Measurements from ENCODE around the gene WDR37.
"Not testable (repeated sequence)": the region's sequence is repeated elsewhere in the genome, so short reads cannot be mapped to it uniquely, and the experiment has no call there.

WDR37 gene, protein sequence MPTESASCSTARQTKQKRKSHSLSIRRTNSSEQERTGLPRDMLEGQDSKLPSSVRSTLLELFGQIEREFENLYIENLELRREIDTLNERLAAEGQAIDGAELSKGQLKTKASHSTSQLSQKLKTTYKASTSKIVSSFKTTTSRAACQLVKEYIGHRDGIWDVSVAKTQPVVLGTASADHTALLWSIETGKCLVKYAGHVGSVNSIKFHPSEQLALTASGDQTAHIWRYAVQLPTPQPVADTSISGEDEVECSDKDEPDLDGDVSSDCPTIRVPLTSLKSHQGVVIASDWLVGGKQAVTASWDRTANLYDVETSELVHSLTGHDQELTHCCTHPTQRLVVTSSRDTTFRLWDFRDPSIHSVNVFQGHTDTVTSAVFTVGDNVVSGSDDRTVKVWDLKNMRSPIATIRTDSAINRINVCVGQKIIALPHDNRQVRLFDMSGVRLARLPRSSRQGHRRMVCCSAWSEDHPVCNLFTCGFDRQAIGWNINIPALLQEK

DNA sequence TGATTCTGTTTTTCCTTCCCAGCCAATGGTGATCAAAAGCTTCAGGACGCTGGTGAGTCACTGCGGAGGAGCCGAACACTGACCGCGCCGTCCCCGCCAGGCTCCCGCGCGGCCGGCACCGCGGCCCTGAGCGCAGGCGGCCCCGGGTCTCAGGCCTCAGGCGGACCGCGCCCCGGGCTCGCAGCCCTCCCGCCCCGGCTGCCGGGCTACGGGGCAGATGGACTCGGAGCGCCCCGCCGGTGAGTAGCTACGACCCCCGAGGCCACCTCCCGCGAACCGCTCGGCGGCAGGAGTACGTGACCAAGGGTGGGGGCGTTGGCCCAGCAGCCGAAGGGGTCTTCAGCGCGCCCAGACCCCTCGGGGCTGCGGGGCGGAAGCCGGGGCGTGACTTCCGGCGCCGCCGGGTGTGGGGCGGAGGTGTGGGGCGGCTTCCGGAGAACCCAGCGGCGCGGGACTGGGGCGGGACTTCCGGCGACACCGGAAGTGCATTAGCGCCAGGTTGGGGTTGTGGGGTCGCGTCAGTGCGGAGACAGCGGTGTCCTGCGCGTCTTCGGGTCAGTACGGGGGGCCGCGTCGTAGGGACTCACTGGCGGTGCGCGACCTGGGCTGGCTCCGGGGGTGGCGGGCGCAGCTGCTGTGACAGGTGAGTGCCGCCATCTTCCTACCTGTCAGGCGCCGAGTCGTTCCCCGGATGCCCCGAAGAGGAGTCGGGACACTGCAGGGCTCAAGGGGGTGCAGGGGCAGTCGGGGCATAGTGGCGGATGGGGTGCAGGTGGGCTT, at the start of gene WDR37:
WDR37 (plus strand) TSS at position 60 of the 780 bp plus-strand sequence. CDS start 15,771 bp downstream, outside the sequence.
- peak; percentile 83 for DNase-seq

DNA sequence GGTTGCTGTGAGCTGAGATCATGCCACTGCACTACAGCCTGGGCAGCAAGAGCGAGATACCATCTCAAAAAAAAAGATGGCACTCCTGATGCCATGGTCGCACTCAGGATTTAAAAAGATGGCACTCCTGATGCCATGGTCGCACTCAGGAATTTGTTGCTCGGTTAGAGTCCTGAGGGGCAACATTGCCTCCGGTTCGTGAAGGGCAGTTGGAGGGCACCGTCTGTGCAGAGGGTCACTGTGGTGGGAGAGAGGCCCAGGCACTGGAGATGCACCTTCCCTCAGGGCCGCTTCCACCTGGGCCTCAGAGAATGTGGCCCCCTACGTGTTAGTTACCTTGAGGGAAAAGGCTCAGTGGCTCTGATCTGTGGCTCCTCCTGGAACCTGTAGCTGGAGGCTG, 49.6 kb upstream of the WDR37 start:
- no peak for DNase-seq

DNA sequence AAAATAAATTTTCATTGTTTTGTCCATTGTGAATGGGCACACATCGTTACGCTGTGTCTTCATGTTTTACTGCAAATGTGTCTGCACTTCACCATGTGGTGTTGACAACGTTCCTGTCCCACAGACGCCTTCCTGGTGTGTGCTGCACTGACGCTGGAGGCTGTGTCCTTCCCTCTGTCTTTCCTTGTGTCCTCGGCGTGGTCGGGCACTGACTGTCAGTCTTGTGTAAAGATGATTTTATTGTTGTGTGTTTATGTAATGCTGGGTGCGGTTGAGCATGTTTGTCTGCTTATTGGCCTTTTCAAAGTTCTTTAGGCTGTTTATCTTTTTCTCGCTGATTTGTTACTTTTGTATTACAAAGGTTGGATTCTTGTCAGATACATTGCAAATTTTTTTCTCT, 48.6 kb upstream of the WDR37 start:
- DNase-seq, result no peak

DNA sequence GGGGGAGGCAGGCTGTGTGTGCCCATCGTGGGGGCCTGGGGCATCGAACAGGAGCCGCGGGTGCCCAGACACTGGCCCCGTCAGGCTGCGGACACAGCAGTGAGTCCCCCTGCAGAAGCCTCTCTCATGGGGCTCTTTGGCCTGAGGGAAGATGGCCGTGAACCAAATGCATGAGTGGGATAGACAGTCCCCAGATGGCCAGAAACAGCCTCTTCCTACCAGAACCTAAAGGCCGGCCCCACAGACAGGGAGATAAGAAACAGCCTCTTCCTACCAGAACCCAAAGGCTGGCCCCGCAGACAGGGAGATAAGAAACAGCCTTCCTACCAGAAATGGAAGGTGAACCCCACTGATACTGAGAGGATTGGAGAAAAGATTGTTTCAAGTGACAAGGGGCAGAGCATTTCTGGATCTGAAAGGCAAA, 47.1 kb upstream of the WDR37 start:
- no peak for DNase-seq

GRCh38 chr10:1009947-1010346, 46.2 kb upstream of the WDR37 start:
- not testable (repeated sequence) for DNase-seq

- no peak for DNase-seq
These were observed 45.5 kb upstream of the WDR37 start for GRCh38 chr10:1010703-1011102.

DNA sequence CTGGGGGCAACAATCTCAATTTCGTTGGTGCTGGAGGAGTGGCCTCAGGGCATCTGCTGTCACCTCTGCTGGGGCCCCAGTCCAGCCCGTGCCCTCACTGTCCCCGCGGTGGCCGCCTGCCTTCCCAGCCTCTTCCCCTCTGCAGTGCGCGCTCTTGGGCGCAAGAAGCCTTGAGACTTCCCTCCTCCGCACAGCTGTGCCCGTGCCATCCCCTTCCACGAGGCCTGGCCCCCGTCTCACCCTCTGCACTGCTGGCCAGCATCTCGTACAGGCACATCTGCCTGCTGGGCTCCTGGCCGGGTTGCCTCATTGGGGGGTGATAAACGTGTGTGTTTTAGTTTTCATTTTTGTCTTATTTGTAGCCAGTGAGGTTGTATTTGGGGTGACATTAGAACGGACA, 44.5 kb upstream of the WDR37 start:
- no peak for DNase-seq

- DNase-seq, result no peak
These were observed 40.5 kb upstream of the WDR37 start for GRCh38 chr10:1015688-1016087.

- DNase-seq, result no peak
These were observed 36.8 kb upstream of the WDR37 start for GRCh38 chr10:1019362-1019761.

DNA sequence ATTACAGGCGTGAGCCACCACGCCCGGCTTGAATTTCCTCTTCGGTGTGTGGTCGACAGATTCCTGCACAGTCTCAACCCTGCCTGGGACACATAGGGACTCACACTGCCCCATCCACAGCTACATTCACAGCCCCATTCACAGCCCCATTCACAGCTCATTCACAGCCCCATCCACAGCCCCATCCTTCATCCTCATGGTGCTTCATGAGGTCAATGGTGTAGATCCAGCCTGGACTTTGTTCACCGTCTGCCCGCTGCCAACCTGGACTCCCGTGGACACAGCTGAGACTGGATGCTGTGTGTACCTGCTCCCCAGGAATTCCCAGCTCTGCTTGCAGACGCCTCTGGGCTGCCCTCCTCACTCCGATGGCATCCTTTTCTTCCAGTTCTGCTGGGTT, 35.7 kb upstream of the WDR37 start:
- no peak for DNase-seq

DNA sequence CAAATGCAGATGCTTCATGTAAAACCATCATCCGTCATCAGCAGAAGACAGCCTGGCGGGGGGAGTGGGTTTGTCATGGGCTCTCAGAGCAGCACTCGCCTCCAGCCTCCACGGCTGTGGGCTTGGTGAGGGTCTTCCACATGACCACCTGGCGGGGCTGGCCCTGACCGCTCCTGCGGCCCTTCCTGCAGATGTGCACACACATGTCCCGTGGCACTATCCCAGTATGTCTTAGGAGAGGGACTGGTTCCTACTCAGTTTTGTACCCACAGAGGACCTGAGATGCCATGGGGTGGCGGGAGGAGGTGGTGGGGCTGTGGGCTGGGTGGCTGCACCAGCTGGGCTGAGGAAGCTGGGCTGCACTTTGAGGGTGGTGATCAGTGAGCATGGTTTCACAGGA, 35.2 kb upstream of the WDR37 start:
- no peak for DNase-seq

GRCh38 chr10:1022413-1022812, 33.8 kb upstream of the WDR37 start:
- no peak for DNase-seq

DNA sequence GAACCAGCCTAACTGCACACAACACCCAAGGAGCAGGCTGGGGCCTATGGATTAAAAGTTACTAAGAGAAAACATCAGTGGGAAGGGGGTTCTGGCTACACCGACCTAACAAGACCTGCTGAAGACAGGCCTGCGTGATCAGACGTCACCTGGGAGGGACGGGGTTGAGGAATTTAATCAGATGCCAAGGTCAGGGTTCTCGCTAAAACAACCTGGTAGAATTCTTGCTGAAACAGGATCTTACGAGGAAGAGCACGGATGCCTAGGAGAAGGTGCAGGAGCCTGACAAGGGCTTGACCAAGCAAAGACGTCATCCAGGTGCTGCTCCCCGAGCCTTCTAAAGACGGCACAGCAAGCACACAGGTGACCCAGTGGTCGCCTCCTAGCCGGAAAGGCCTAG, 32.1 kb upstream of the WDR37 start:
- DNase-seq, result no peak

- DNase-seq, result no peak
These were observed 30.5 kb upstream of the WDR37 start, which contains the start of gene IDI2 for GRCh38 chr10:1025683-1026082. Gene IDI2 (minus strand): TSS chr10:1025859. CDS start chr10:1024723, 1,136 bp downstream.

- DNase-seq, result no peak
These were observed 29.6 kb upstream of the WDR37 start for GRCh38 chr10:1026578-1026977.

- no peak for DNase-seq
These were observed 26.3 kb upstream of the WDR37 start for GRCh38 chr10:1029838-1030237.

- no peak for DNase-seq
These were observed 22.6 kb upstream of the WDR37 start for GRCh38 chr10:1033601-1034000.

- DNase-seq, result no peak
These were observed 21.4 kb upstream of the WDR37 start for GRCh38 chr10:1034758-1035157.

GRCh38 chr10:1035201-1035600, 21.0 kb upstream of the WDR37 start:
- no peak for DNase-seq

DNA sequence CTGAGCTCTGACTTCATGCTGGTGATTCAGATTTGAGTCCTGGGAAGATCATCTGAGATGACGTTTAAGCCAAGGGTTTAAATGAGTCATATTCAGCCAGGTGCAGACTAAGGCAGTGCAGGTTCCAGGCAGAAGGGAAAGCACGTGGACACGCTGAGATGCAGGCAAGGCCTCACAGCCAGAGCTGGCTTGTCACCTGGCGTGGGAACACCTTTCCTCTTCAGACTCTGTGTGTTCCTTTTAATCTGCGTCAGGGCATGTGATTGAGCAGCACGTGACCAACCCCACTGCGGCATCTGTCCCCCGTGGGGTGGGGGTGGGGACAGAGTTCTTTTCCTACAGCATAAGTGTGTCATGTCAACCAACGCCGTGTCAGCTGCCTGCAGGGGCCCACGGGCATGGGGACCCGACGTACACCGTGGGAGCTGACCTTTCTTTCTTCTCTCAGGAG, 19.8 kb upstream of the WDR37 start:
- no peak for DNase-seq

GRCh38 chr10:1037098-1037497, 19.1 kb upstream of the WDR37 start:
- no peak for DNase-seq

GRCh38 chr10:1038769-1039168, 17.4 kb upstream of the WDR37 start:
- DNase-seq, result not testable (repeated sequence)

DNA sequence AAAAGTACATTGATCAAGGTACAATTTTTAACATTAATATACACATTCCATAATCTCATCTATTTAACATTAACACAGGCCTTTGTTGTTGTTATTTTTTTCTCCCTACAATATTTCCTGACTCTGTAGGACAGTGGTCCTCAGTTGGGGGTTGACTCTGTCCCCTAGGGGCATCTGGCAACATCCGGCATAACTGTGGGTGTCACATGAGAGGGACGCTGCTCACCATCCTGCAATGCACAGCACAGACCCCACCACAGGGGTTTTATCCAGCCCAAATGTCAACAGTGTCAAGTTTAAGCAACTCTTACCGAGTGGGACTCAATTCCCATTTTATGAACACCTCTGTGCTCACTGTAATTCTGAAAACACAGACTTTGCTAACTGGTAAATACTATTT, 16.1 kb upstream of the WDR37 start:
- DNase-seq, result no peak

GRCh38 chr10:1041514-1041913, 14.7 kb upstream of the WDR37 start:
- no peak for DNase-seq

All from activated CD4-positive, alpha-beta T cell treated with anti-CD3 and anti-CD28 coated beads, Interleukin-2, amount 50 U/mL, for 1 hour (primary cell).